ENCODE data around the gene COL6A3.
"Not testable (repeated sequence)": the region's sequence is repeated elsewhere in the genome, so short reads cannot be mapped to it uniquely, and the experiment has no call there.

The COL6A3 gene

GRCh38 chr2:237312021-237312755, 101.8 kb downstream of the COL6A3 start:
- DNase-seq, result no peak

- DNase-seq, result no peak
Observed at GRCh38 chr2:237310515-237311114, 103.3 kb downstream of the COL6A3 start.

- DNase-seq, result no peak
Observed at GRCh38 chr2:237309416-237309815, 104.5 kb downstream of the COL6A3 start.

- DNase-seq, result no peak
Observed at GRCh38 chr2:237309011-237309410, 105.0 kb downstream of the COL6A3 start.

- DNase-seq, result no peak
Observed at GRCh38 chr2:237307474-237307873, 106.5 kb downstream of the COL6A3 start.

- no peak for DNase-seq
Observed at GRCh38 chr2:237306787-237307170, 107.2 kb downstream of the COL6A3 start.

- no peak for DNase-seq
Observed at GRCh38 chr2:237306083-237306786, 107.7 kb downstream of the COL6A3 start.

GRCh38 chr2:237305579-237305978, 108.4 kb downstream of the COL6A3 start:
- no peak for DNase-seq

GRCh38 chr2:237304763-237305514, 109.0 kb downstream of the COL6A3 start:
- no peak for DNase-seq

GRCh38 chr2:237303244-237303643, 110.7 kb downstream of the COL6A3 start:
- DNase-seq, result not testable (repeated sequence)

- DNase-seq, result no peak
Observed at GRCh38 chr2:237301595-237301994, 112.4 kb downstream of the COL6A3 start.

- no peak for DNase-seq
Observed at GRCh38 chr2:237300739-237301138, 113.2 kb downstream of the COL6A3 start.

GRCh38 chr2:237299906-237300305, 114.1 kb downstream of the COL6A3 start:
- no peak for DNase-seq

GRCh38 chr2:237298151-237299118, 115.5 kb downstream of the COL6A3 start:
- DNase-seq, result no peak

- no peak for DNase-seq
Observed at GRCh38 chr2:237297421-237298150, 116.4 kb downstream of the COL6A3 start.

GRCh38 chr2:237296756-237297155, 117.2 kb downstream of the COL6A3 start:
- DNase-seq, result no peak

GRCh38 chr2:237295889-237296480, 118.0 kb downstream of the COL6A3 start:
- no peak for DNase-seq

GRCh38 chr2:237294460-237294859, 119.5 kb downstream of the COL6A3 start:
- DNase-seq, result no peak

- DNase-seq, result no peak
Observed at GRCh38 chr2:237293978-237294377, 120.0 kb downstream of the COL6A3 start.

- DNase-seq, result peak; percentile 30
Observed at GRCh38 chr2:237291138-237291792, 122.7 kb downstream of the COL6A3 start.
